Progenitor cell of endocrine pancreas (in vitro differentiated cells): ENCODE measurements around the gene SLAMF9. TPM values are rescaled to one million over a fixed set of nuclear protein-coding genes. Genes with fewer than 3 reads are reported as not detected.

Experiments used
- DNase-seq: peaks from one replicate; pipeline ENCODE4 v3.0.0; 2021; ENCODE audit warnings: low spot score; ENCODE audit not compliant: unreplicated experiment
- H3K27ac Mint-ChIP-seq: 2 replicates; pipeline ENCODE4 v1.8.0; 2021; ENCODE audit warnings: mild to moderate bottlenecking, moderate library complexity, mixed read lengths
- H3K27me3 Mint-ChIP-seq: 2 replicates; pipeline ENCODE4 v1.8.0; 2021; ENCODE audit warnings: mixed read lengths
- H3K36me3 Mint-ChIP-seq: 2 replicates; pipeline ENCODE4 v1.8.0; 2022; ENCODE audit warnings: mixed read lengths; ENCODE audit not compliant: insufficient read depth
- H3K4me1 Mint-ChIP-seq: 2 replicates; pipeline ENCODE4 v1.8.0; 2021; ENCODE audit warnings: low read depth, mixed read lengths
- H3K4me3 Mint-ChIP-seq: 2 replicates; pipeline ENCODE4 v1.8.0; 2021; ENCODE audit warnings: low read depth, mild to moderate bottlenecking, moderate library complexity, mixed read lengths
- H3K9me3 Mint-ChIP-seq: 2 replicates; pipeline ENCODE4 v1.8.0; 2021; ENCODE audit warnings: low read depth, mixed read lengths
- total RNA-seq: library from RNA; stranded (reverse); gene quantifications from 2 replicates; pipeline ENCODE4 v1.2.1, GENCODE V29; 2021
- TF ChIP-seq, protein P1 (sequence below): fragments of 200-600 bp; sonication (generic); IDR thresholded peaks from one replicate; pipeline ENCODE4 v1.5.0; 2021; ENCODE audit warnings: antibody characterized with exemption, mild to moderate bottlenecking; ENCODE audit not compliant: unreplicated experiment

SLAMF9 gene
- total RNA-seq, 1 donor from 2014 or later, result not detected

DNA sequence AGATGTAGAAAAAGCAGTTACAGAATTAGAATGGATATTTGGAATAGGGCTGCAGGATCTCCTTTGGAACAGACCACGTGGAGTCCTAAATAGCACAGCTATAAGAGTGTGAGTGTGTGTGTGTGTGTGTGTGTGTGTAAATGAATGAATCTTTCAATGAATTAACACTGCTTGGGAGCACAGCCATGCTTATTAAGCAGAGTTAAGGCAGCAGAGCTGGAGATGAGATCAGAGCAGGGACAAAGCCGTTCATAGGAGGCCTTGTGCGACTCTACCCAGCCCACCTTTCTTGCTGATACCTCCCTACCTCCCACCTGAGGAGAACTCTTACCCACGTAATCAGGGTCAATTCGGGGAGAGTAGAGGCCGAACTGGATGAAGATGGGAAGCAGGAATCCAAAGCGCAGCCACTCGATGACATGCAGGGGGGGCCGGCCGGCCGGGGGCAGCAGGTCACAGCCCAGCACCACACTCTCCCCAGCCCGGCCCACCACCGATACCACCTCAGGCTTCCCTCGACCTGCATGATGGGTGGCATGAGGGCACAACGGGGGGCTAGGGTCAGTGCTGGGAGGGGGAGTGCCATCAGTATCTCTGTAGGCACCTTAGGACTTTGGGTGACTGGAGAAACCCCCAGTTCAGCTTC lies 11.3 kb downstream of the SLAMF9 start:
- no peak overlapping the region for H3K27ac Mint-ChIP-seq
- no peak for DNase-seq
- H3K4me3 Mint-ChIP-seq, result peak overlapping the region; percentile 40
- TF ChIP-seq, protein P1, sequence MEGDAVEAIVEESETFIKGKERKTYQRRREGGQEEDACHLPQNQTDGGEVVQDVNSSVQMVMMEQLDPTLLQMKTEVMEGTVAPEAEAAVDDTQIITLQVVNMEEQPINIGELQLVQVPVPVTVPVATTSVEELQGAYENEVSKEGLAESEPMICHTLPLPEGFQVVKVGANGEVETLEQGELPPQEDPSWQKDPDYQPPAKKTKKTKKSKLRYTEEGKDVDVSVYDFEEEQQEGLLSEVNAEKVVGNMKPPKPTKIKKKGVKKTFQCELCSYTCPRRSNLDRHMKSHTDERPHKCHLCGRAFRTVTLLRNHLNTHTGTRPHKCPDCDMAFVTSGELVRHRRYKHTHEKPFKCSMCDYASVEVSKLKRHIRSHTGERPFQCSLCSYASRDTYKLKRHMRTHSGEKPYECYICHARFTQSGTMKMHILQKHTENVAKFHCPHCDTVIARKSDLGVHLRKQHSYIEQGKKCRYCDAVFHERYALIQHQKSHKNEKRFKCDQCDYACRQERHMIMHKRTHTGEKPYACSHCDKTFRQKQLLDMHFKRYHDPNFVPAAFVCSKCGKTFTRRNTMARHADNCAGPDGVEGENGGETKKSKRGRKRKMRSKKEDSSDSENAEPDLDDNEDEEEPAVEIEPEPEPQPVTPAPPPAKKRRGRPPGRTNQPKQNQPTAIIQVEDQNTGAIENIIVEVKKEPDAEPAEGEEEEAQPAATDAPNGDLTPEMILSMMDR, result no peak
- H3K4me1 Mint-ChIP-seq, result peaks cover 57% of the 10 kb centered on the region
- no peaks in the 10 kb centered on the region for H3K27me3 Mint-ChIP-seq
- H3K9me3 Mint-ChIP-seq, result no peaks in the 10 kb centered on the region
- peaks cover 15% of the 10 kb centered on the region for H3K36me3 Mint-ChIP-seq

DNA sequence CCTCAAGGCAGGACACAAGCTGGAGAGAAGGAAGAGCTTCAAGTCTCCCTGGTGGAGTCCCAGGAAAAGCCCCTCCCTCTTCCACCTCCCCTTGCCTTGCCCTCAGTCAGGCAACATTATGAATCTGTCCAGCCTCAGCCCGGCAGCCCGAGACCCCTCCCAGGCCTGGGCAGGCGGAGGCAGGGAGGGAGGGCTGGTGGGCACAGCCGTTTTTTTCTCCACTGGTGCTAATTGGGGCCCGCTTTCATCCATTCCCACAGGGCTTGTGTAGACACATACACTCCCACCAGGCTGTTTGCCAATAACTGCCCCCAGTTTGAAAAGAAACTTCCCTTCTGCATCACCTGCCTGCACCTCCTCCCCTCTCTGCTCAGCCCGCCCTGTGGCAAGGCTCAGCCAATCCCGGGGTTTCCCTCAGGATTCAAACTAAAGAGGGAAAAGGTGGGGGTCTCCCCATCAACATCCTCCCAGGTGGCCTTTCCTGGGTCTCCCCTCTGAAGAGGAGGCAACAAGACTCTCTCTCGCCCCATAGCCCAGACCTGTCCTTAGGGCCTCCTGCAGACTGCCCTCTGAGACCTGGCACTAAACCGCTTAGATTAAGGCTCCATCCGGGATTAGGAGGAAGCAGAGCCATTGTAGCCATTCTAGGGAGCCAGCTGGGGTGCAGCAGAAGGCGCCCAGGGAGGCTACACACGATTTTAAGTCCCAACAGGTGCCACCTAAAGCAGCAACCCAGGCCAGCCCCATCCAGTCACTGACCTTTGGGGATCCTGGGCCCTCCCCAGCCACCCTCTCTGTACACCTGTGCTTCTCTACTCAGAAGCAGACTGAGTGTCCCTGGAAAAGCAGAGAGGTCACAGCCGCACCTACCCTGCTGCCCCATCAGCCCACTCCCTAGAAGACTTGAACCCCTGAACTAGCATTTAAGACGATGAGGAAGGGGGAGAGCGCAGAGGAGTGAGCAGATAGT lies 12.2 kb downstream of the SLAMF9 start:
- Mint-ChIP-seq H3K4me1 (peaks cover 65% of the 10 kb centered on the region), H3K27me3 (no peaks in the 10 kb centered on the region), H3K9me3 (no peaks in the 10 kb centered on the region), H3K36me3 (peaks cover 15% of the 10 kb centered on the region), H3K4me3 (peak overlapping the region; percentile 42), H3K27ac (peak overlapping the region; percentile 60)
- TF ChIP-seq, protein P1, result no peak
- DNase-seq, result no peak

DNA sequence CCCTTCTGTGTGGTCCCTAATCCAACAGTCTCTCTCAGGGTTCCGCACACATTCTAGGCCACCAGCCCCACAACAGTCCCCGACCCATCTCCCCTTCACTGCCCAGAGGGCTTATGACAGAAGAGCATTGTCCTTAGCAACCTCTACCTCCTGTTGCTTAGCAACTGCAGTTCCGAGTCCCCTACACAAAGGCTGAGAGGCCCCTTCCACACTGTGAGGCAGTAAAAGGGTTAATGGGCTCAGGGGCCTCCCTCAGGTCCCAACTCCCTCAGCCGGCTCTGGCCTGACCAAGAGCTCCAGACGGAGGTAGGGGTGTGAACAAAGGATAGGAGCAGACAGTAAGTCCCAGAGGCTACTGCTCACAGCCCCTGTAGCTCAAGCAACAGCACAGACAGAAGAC lies 12.9 kb downstream of the SLAMF9 start:
- Mint-ChIP-seq H3K27ac (no peak overlapping the region), H3K27me3 (no peaks in the 10 kb centered on the region), H3K36me3 (peaks cover 15% of the 10 kb centered on the region), H3K4me3 (peak overlapping the region; percentile 50), H3K4me1 (peaks cover 66% of the 10 kb centered on the region), H3K9me3 (no peaks in the 10 kb centered on the region)
- TF ChIP-seq, protein P1, result no peak
- DNase-seq, result no peak

DNA sequence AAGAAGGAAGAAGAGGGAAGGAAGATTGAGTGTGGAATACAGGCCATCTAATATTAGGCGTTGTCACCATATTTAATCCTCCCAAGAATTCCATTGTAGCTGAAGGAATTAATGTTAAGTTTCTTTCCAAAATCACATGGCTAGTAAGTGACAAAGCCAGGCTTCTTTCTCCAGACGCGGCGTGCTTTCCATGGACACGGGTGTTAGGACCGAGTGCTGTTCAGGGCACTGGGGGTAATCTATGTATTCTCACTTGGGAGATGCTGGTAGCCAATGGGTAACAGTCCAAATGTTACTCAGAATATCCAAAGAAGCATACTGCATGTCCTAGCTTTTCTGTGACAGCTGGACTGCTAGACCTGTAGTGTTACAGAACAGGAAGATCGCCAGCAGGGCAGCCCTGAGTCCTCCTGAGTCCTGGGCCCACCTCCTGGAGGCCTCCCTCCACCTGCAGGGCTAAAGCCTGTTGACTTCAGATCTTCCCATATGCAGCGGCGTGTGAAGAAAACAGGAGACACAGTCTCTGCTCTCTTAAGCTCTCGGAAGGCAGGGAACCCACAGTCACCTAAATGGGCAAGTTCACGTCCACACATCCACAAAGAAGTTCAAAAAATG lies 13.9 kb downstream of the SLAMF9 start:
- H3K36me3 Mint-ChIP-seq, result peaks cover 24% of the 10 kb centered on the region
- no peaks in the 10 kb centered on the region for H3K9me3 Mint-ChIP-seq
- no peak overlapping the region for H3K4me3 Mint-ChIP-seq
- no peak for DNase-seq
- peaks cover 62% of the 10 kb centered on the region for H3K4me1 Mint-ChIP-seq
- no peaks in the 10 kb centered on the region for H3K27me3 Mint-ChIP-seq
- no peak overlapping the region for H3K27ac Mint-ChIP-seq
- TF ChIP-seq, protein P1, result no peak

DNA sequence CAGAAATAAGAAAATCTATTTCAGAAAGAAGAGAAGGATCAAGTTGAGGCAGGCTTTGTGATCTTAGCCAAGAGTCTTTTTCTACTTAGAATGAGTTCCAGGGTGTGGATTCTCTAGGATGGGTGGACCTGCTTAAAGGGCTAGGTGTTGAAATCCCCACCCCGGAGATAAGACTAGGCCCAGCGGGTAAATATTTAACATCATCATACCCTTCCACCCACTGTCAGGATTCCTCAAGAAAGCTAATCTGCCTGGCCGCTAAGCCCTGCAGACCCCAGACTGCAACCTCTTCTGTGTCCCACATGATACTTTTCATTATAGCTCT lies 14.4 kb downstream of the SLAMF9 start:
- DNase-seq, result no peak
- Mint-ChIP-seq H3K27me3 (no peaks in the 10 kb centered on the region), H3K4me3 (no peak overlapping the region), H3K36me3 (peaks cover 27% of the 10 kb centered on the region), H3K4me1 (peaks cover 57% of the 10 kb centered on the region), H3K9me3 (no peaks in the 10 kb centered on the region), H3K27ac (no peak overlapping the region)
- TF ChIP-seq, protein P1, result no peak
